GM21360 (cell line): ENCODE measurements around the gene KRTCAP2.
A peak's percentile ranks its signal among the peaks of the same experiment; 100 is the strongest.
"Not testable (repeated sequence)": the region's sequence is repeated elsewhere in the genome, so short reads cannot be mapped to it uniquely, and the experiment has no call there.

Experiments used
- ATAC-seq: cut with Tn5 transposase; IDR thresholded peaks from one replicate; pipeline ENCODE4 v1.9.1; 2021; ENCODE audit warnings: mild to moderate bottlenecking, moderate library complexity; ENCODE audit not compliant: unreplicated experiment

The KRTCAP2 gene

GRCh38 chr1:155172732-155173477 is at the start of gene KRTCAP2:
Gene KRTCAP2 (minus strand): TSS chr1:155173304. CDS start chr1:155173224, 80 bp downstream.
- peak; percentile 59 for ATAC-seq

DNA sequence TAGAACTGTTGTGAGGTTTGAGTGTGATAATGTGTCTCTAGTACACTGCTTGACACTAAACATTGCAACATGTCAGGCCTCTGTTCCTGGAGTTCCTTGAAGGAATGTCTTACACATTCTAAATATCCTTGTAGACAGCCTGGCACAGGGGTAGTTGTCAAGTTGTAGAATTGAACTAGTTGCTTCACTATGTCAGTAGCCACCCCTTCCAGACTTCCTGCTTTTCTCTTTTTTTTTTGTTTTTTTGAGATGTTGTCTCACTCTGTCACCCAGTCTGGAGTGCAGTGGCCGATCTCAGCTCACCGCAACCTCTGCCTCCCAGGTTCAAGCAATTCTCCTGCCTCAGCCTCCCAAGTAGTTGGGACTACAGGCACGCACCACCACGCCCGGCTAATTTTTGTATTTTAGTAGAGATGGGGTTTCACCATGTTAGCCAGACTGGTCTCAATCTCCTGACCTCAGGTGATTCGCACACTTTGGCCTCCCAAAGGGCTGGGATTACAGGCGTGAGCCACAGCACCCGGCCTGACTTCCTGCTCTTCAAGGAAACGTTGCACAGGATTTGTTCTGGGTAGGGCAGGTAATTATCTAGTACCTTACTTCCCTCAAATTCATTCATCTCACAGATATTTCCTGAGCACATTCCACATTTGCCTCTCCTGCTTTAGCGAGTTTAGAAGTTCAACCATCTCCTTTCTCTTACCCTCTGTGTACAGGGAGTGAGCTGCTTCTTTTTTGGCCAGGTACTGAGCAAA is 47.3 kb upstream of the KRTCAP2 start:
- not testable (repeated sequence) for ATAC-seq

GRCh38 chr1:155219592-155220031 is 46.5 kb upstream of the KRTCAP2 start:
- ATAC-seq: no peak

- no peak for ATAC-seq
These were observed 45.9 kb upstream of the KRTCAP2 start for GRCh38 chr1:155218854-155219591.

DNA sequence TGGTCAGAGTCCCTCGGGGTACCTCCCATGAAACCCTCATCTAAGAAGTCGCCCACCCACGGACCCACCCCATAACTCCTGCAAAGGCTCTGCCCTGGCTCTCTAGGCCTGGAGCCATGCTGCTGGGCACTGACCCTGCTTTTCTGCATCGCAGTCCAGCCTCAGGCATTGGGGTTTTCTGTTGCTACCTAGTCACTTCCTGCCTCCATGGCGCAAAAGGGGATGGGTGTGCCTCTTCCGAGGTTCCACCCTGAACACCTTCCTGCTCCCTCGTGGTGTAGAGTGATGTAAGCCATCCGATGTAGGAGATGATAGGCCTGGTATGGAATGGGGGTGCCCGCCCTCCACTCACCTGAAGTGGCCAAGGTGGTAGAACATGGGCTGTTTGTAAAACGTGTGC is 41.6 kb upstream of the KRTCAP2 start:
- ATAC-seq: not testable (repeated sequence)

DNA sequence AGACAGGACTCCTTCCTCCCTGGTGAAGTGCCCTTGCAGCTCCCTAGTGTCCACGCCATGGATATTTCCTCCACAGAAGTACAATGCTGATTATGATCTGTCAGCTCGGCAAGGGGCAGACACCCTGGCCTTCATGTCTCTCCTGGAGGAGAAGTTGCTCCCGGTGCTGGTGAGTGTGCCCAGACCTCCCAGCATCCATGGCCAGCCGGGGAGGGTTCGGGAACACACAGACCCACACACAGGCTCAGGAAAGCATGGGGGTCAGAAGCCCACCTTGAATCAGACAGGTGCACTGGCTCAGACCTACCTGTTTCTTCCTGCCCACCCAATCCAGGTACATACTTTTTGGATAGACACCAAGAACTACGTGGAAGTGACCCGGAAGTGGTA is 38.9 kb upstream of the KRTCAP2 start:
- ATAC-seq: not testable (repeated sequence)

- ATAC-seq: not testable (repeated sequence)
These were observed 38.4 kb upstream of the KRTCAP2 start for GRCh38 chr1:155211381-155212050.

- no peak for ATAC-seq
These were observed 37.4 kb upstream of the KRTCAP2 start for GRCh38 chr1:155210314-155211104.

DNA sequence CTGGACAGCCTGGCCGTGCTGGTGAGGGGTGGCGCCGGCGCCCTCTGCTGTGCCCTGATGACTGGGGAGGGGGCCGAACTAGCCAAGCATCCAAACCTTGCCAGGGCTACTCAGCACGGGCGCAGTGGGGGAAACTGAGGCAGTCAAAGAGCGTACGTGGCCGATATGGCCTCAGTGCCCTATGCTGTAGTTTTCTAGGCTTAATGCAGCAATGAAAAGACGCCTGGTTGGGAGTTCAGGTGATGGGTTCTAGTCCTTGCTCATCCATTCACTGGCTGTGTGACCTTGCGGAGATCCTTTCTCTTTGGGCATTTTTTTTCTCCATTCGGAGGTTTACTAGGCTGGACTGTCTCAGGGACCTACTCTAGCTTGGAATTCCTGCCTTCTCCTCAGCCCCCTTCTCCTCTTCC is 36.2 kb upstream of the KRTCAP2 start:
- ATAC-seq: no peak

DNA sequence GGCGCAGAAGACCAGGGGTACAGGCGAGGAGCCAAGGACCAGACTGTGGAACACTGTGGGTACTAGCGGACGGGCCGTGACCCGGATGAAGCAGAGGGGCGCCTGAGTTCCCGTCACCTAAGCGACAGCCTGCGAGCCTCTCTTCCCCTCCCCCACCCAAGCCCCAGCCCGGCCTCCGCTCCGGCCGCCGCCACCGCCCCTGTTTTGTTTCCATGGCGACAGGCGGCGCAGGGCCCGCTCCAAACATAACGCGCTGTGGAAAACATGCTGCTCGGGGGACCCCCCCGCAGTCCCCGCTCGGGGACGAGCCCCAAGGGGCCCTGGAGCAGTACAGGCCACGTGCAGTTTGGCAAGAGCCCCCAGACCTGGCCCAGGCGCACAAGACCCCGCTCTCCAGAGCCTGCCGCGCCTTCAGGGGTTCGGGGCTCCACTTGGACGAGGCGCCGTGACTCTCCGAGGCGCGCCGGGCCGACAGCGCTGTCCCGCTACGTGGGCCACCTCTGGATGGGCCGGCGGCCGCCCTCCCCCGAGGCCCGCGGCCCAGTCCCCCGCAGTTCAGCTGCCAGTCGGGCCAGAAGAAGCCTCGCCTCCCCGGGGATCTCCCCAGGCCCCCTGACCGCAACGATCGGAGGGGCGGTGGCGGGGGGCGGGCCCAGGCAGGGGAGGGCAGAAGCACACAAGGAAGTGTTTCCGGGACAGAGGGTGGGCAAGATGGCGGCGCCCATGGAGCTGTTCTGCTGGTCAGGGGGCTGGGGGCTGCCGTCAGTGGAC is 35.6 kb upstream of the KRTCAP2 start, which contains the start of gene MTX1:
Gene MTX1 (plus strand): TSS at position 155 of the 771 bp plus-strand sequence. CDS start 110 bp downstream, at position 265.
- ATAC-seq: peak; percentile 53

DNA sequence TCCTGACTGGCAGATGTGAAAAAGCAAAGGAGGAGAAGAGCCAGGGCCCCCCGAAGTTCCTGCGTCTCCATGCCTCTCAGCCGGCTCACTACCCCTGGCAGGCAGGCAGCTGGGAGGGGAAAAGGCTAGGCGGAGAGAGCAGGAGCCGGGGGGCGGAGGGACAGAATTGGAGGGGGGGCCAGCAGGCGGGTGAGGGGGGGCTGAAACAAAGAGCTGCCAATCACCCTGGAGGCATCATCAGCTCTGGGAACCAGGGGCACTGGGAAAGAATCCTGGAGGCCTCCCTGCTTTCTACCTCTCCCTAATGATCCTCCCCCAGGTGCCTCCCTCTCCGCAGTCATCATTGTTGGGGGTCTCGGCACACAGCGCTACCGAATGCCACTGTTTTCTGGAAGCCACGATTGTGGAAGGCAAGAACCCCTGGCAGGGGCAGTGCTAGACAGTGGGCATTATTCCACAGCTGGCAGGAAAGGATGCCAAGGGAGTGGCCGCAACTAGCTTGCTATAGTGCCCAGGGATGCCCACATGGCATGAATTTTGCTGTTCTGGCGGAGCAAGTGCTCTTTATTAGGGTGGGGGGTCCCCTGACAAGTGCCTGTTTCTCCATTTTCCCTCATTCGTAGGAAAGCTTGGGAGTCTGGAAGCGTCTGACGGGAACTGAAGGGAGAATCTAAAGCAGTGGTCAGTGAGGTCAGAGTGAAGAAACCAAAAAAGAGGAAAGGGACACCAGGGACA is 34.9 kb upstream of the KRTCAP2 start, which contains the start of gene THBS3:
Gene THBS3 (minus strand): TSS at position 92 of the 735 bp plus-strand sequence. CDS start 21 bp downstream, at position 71.
- no peak for ATAC-seq

DNA sequence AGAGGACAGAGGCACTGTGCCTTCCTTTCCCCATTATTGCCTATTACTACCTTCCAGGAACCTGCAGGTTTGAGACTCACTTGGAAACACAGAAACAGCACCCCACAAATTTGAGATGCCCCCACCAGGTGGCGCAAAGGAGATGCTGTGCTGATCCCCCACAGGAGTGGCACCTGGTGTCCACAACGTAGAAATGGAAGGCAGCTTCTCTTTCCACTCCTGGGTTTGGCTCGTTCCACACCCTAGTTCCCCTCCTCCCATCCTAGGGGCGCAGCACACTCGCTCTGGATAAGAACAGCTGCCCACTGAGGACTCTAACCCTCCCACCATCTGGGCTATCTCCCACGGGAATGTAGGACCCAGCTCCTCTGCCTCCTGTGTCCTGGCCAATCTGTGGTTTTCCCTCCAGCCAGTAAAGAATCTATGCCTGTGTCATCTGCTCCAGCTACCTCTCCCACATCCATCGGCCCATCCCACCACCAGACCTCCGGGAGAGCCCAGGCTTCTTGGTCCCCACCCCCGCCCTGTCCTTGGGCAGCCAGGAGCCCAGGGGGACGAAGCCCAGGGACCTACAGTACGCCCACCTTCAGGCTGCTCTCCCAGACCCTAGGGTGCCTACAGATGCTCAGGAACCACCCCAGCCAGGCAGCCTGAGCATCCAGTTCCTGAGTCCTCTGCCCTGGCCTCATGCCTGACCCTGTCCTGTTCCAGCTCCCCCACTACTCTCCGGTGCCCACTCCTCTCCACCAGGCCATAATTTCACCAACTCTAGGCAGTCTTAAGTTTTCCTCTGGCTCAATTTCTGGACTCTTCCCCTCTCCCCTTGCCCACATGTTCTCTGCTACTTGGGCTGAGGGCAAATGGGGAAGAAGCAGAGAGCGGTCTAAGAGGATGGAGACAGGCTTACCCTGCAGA is 34.0 kb upstream of the KRTCAP2 start:
- no peak for ATAC-seq

DNA sequence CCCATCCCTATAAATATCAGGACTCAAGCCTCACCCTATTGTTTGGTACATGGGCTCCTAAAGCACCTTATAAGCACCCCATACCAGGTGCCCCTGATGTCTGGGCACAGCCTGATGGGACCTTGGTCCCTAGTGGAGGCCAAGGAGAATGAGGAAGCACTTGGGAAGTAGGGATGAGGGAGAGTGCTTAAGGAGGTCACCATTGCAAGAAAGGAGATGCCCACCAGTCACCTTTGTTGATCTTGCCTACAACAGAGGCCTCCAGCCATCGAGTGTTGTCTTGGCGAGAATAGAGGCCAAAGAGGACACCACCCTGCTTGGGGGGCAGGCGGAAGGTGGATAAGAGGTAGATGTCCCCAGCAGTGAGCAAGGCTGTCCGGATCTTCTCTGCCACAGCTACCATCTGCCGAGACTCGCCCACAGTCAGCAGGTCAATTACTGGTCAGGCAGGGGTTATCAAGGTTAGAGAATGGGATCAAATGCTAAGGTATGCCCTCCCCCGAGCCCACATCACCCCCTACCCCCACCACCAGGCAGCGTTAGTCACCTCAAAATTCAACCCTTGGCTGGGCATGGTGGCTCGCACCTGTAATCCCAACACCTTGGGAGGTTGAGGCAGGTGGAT is 33.0 kb upstream of the KRTCAP2 start:
- ATAC-seq: no peak

DNA sequence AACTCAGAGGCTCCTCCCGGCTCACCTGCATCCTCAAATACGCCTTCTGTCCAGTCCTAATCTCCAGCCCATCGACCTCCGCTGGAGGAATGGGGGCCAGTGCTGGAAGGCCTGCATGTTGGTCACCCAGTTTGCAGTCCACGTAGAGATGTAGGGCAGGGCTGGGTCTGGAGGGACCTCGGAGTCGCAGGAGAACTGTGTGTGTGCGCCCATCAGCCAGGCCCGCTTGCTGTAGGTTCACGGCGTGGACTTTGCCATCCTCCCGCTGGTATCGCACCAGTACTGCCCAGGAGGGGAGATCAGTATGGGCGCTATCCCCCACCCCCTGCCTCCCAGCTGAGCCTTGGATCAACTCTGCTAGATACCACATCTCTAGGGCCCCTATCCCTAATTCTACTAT is 31.9 kb upstream of the KRTCAP2 start:
- ATAC-seq: no peak

DNA sequence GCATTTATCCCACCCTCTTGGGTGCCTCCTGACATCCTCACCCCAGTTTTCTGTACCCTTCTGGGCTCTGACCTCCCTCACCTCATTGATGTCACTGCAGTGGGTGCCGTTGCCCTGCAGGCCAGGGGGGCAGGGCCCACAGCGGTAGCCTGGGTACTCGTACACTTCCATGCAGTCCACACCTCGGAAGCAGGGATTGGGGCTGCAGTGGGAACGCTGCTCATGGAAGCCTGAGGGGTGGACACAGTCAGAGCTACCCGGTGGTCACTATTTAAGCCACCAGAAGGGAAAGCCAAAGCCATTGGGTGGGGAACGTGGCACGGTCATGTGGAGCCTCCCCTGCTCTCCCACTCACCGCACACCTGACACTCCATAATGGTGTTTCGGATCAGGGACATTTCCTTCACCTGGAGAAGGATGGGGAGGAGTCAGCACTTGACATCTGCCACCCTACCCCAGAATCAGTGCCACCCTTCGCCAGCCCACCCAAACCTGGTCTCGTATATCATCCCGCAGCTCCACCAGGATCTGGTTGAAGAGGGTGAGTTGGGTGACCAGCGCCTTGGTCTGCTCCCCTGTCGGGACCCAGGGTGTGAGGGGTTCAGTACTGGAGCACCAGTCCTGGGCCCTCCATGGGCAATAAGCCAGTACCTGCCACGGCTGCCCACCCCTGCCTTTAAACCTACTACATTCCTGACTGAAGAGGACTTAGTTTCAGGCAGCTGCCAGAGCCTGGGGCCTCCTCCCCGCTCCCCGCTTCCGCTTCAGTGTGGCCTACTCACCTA is 29.8 kb upstream of the KRTCAP2 start:
- ATAC-seq: no peak

DNA sequence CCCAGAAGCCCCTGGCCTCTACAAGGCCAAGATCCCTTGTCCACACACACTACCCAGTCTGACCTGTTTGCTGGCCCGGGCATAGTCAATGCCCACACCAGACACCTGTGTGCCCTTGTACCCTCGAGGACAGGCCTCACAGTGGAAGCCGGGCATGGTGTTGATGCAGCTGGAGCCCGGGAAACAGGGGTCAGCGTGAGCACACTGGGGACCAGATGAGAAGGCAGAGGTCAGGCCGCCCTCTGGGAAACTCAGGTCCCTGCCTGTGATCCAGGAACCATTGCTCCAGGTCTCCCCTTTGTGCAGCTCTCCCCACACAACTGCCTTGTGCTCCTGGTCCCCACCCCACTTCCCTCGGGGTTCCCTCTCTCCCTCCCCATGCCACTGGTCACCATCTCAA is 29.1 kb upstream of the KRTCAP2 start:
- ATAC-seq: no peak
